Stimulated activated CD4-positive, alpha-beta T cell treated with anti-CD3 and anti-CD28 coated beads, Interleukin-15, amount 100 ng/mL, for 24 hours (primary cell): ENCODE results near the gene PREX1.
A peak's percentile ranks its signal among the peaks of the same experiment; 100 is the strongest.
"Not testable (repeated sequence)": the region's sequence is repeated elsewhere in the genome, so short reads cannot be mapped to it uniquely, and the experiment has no call there.

Experiments
- DNase-seq: peaks from one replicate; pipeline ENCODE4 v3.0.0-alpha.2; 2020

Gene PREX1

DNA sequence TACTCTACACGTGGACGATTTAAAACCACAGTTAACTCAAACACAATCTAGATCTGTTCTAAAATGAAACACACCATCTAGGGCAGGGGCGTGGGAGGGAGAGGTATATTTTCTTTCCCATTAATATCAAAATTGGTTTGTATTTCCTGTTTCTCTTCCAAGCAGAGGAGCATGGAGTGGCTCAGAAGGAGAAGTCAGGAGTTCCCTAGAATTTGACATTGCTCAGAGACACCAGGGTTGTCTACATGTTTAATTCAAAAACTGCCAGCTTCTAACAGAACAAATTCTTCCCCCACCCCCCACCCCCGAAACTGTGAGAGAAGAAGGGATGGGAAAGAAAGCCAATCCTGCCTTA is 2.3 kb downstream of the PREX1 start:
- DNase-seq: no peak

DNA sequence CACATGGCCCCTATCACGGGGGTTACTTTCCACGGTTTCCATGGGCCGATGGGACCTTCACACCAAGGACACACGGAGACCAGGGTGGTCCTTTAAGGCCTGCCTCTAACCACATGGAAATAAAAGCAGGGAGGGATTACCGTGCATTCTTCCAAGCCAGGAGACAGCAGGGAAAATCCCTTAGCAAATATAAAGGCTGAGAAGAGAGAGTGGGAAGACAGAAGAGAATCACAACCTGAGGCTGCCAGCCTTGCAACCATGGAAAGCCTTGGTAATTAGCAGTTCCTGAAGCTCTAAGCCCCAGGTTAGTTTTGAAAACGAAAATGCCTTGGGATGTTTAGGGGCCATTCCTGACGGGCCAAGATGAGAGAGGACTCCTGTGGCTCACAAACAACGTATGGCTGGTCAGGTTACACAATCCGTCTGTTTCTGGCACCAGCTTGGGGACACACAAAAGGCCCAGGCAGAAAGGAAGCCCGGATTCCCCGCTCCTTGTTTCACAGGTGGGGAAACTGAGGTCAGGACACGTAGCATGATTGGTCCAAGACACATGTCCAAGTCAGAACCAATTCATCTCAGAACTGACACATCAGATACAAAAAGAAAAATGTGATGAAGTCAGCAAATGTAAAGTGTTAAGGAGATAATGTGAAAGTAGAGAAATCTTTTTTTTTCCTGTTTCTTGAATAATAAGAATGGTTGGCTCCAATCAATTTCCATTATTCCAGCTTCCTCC is 2.8 kb downstream of the PREX1 start:
- no peak for DNase-seq

DNA sequence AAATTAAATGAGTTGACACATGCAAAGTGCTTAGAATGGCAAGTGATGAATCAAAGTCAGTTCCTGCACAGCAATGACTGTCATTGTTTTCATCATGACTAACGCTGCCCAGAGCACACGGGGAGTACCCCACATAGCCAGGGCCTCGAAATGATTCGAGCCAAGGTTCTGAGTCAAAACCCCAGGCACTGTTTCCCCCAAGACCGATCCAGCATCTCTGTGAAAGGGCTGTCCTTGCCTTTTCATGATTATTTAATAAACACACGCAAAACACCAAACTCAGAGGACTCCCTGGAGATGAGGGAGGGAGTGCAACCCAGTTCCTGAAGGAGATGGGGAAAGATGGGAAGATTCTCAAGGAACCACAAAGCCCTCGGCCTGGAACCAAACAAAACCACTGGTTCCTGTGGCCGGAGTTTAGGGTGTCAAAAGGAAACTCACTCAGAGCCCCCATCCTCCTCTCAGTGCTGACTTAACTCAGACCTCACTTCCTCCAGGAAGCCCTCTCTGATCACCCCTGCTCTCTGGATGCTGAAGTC is 3.8 kb downstream of the PREX1 start:
- peak; percentile 78 for DNase-seq

DNA sequence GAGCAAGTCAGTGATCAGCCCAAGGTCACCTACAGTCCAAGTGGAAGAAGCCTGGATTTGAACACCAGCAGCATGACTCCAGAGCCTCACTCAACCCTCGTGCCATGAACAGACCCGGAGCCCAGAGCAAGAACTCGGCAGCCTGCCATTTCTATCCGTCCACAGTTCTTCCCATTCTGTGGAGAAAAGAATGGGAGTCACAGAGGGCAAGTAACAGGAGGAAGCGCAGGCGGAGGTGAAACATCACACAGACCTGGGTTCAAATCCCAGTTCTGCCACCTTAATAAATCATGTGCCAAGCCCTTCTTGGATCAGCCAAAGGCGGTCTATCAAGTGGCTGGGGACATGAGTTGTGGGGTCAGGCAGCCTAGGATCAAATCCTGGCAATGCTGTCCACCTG is 4.3 kb downstream of the PREX1 start:
- no peak for DNase-seq

DNA sequence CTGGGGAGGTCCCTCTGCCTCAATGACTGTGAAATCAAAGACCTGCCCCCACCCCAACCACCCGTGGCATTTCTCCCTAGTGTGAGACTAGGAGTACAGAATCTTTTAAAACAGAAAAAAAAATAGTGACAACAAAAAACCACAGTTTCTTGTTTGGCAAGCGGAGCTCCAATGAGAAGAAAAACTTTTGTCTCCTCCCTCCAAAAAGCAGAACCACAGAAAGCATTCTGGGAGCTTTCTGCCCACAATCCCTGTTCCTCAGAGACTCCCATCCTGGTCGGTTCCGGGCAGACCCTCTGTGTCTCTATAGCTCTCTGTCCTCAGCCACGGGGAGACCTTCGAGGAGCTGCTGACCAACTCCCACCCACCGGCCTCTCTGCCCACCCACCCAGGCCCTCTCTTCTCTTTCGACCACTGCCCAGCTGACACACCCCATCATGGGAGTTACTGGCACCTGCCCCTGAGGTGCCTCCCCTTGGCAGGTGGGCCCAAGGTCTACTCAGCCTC is 4.9 kb downstream of the PREX1 start:
- DNase-seq: no peak

DNA sequence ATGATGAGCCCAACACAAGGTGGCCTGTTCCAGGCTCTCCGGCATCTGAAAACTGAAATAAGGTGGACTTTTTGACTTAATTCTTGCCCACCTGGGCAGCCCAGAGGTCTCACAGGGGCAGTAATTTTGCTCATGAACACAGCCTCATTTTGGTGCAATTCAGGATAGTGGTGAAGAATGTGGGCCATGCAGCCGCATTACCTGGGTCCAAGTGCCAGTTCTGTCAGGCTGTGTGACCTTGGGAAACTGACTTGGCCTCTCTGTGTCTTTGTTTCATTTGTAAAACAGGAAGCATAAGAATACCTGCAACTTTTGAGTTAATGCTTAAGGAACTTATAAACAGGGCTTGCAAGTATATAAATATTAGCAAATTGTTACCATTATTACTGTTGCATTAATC is 5.6 kb downstream of the PREX1 start:
- no peak for DNase-seq

DNA sequence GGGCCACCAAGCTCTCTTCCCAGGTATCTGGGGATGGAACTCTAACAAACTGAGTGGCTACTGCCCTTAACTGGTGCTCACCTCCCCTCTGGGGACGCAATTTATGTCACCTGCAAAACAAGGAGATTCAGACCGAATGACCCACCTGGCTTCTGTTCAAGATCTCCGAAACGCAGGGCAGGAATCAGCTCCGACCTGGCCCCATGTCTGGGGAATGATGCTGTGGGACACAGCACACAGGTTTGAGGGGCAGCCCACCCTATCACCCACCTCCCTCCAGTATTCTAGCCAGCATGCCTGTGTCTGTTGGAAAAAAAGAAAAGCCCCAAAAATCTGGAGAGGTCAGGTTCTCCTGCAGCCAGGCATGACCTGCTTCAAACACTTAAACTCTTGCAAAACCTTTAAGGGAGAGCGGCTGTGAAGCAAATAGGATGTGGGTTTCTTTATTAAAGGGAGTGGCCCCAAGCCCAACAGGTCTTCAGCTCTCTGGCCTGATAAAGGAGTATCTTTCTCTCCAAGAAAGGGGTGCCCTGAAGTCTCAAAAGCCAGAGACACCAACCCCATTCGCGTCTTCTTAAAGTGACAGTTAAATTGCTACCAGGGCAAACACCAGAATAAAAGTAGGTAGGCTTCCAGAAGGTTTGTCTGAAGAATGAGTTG is 6.4 kb downstream of the PREX1 start:
- no peak for DNase-seq

DNA sequence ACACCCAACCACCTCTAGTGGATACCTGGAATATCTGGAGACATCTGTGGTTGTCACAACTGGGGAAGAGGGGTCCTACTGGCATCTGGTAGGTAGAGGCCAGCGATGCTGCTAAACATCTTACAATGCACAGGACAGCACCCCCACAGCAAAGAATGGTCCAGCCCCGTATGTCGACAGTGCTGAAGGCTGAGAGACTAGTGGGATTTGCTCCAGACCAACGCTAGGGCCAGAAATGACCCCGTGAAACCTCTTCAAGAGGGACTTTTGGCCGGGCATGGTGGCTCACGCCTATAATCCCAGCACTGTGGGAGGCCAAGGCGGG is 7.2 kb downstream of the PREX1 start:
- no peak for DNase-seq

DNA sequence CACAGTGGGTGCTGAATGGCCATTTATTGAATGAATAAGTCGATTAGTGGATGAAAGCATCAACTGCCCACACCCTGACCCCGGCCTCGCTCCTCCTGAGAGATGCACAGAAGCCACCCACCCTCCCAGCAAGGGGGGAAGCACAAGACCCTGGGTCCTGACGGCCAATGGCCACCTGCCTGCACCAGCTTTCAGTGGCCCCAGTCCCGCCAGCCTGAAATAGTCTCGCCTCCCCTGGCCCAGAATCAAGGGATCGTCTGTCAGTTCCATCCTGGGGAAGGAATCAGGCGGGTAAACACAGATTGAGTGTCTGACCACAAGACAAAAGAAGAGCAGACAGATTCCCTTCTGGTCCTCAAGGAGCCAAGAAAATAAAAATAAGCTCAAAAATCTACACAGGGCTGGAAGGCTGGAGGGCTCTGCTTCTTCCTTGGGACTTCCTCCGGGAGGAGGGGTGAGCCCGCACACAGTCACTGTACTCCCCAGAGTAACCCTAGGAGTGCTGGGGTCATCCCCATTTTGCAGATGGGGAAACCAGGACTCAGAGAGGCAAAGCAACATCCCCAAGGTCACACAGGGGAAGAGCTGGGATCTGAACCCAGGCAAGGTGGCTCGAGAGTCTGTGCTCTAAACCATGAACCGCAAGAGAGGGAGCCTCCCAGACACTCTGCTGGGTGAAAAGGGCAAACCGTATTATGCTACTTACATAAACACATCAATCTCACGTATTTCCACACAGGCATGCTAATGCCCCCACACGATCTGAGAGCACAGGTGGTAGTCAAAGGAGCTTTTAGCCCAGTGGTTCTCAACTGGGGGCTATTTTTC is 7.8 kb downstream of the PREX1 start:
- peak; percentile 15 for DNase-seq

DNA sequence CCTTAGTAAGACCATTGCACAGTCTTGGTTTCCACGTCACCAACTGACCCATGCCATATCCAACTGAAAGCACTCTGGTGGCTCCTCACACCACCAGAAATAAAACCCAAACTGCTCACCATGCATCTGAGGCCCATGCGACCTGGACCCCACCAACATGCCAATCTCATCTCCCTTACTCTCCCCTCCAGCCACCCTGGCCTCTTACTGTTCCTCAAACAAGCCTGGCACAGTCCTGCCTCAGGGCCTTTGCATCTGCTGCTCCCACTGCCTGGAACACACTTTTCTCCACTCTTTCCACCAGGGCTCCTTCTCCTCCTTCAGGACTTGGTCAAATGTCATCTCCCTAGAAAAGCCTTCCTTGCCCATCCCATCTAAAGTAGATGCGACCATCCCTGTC is 8.7 kb downstream of the PREX1 start:
- DNase-seq: no peak

DNA sequence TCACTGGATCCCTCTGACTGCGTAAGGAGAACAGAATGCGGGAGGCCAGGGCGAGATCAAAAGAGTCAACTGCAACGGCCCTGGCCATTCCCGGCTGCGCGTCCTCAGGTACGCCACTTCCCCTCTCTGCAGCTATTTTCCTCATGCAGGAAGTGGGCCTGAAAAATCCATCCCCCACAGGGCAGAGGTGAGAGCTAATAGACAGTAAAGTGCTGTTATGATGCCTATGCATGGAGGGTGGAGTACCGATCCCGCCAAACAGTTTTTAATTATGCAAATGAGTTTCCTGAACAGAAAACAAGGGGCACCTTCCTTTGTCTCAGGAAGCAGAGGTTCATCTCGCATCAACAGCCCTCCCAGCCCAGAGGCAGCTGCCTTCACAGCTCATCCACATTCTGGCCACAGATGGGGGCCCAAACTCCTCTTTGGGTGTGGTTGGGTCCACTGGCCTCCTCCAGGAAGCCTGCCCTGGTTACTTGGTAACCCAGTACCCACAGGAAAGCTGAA is 9.3 kb downstream of the PREX1 start:
- peak; percentile 41 for DNase-seq

DNA sequence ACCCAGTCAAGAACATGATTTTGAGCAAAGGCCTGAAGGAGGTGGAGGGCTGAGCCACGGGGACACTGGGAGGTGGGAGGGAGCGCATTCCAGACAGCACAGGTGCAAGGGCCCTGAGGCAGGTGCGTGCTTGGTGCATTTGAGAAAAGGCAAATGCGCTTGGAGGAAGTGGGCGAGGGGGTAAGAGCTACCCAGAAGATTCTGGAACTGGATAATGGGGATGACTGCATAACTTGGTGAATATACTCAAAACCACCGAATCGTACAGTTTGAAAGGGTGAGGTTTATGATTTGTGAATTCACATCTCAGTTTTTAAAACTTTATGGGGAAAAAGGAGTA is 9.8 kb downstream of the PREX1 start:
- DNase-seq: no peak

DNA sequence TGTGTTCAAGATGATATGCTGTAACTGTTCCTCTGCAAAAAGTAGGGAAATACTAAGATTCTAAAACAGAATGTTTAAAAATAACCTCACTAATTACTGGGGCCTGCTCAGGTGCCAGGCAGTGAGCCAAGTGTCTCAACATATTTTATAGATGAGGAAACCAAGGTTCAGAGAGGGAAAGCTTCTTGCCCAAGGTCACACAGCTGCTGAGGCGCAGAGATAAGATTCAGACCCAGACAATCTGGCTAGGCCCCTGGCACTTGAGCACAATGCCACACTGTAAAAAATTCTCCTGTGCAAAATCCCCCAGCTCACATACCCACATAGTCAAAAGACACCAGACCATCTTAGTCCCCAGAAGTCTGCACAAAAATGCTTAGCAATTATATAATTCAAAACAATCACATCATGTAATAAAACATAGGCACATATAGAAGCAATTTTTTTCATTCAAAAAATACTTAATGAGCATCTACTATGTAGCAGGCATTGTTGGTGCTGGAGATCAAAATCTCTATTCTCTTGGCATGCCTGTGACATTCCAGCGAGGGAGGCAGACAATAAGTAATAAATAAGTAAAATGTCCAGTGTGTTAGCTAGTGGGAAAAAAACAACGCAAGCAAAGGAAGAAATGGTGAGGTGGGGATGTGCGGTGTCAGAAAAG is 10.3 kb downstream of the PREX1 start:
- DNase-seq: no peak

DNA sequence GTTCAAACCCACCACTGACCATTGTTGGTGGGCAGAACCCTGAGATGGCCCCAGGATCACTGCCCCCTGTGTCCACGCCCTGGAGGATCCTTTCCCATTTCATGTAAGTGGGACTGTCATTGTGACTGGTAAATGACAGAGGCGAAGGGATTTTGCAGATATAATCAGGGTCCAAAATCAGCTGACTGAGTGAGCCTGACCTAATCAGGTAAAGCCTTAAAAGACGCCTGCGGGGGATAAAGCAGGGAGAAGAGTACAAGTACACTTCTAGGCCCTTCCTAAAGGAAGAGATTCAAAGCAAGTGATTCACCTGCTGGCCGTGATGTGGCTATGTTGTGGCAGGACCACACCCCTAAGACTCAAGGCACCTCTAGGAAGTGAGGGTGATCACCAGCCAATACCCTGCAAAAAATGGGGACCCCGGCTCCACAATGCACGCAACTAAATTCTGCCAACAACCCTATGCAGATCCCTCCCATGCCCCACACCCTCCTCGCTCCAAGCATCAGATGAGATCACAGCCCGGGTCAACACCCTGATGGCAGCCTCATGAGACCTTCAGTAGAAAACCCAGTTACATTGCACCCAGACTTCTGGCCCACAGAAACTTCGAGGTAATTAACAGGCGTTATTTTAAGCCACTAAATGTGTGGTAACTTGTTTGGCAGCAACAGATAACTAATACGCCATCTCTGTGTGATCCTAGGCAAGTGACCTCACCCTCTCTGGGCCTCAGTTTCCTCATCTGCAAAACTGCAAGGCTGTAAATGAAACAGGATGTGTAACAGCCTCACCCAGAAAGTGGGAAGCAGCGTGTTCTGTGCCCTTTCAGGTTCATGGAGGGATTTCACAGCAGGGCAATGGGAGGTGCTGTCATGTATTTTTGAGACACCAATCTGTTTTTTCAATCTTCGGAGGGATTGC is 11.3 kb downstream of the PREX1 start:
- peak; percentile 15 for DNase-seq

DNA sequence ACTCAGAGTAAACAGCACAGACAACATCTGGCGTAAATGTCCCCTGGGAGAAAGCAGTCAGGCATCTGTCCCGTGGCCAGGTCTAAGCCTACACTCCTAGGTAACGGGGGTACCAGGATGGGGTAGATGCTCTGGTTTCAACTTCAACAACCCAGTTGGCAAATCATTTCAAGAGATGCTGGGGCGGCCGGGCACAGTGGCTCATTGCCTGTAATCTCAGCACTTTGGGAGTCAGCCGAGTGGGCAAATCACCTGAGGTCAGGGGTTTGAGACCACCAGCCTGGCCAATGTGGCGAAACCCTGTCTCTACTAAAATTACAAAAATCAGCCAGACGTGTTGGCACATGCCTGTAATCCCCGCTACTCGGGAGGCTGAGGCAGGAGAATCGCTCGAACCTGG is 12.3 kb downstream of the PREX1 start:
- no peak for DNase-seq

DNA sequence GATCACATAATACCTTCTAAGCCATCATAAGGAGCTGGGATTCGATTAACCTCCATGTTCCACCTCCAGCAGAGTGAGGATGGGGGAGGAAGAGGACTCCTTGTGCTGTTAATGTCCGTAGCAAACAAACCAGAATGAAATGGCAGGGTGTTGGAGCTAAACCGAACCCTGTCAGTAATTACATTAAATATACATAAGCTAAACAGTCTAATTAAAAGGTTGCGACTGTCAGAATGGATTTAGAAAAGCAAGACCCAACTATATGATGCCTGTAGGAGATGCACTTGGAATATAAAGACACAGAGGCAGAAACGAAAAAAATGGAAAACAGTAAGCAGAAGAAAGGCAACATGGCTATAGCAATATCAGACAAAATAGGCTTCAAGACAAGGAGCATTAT is 13.2 kb downstream of the PREX1 start:
- DNase-seq: no peak

DNA sequence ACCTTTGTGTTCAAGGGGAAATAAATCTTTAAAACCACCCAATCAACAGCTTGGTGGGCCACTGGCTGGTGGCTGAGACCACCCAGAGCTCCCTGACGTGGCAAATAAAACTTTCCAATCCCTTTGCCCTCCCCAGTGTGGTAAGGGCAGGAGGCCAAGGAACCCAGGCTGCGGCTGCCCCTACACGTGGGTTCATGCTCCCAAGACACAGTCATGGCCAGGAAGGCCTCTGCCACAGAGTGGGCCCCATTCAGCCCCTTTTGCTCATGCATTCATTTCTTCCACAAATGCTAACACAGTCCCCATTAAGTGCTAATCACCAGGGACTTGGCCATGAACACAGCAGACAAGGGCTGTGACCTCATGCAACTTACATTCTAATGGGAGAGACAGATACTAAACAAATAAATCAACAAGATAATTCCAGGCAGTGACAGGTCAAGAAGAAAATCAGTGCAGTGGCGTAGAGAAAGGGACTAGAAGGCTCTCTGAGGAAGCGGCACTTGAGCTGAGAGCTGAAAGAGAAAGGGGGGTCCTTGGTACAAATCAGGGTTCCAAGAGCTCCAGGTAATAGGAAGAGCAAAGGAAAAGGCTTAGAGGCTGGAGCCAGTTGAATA is 13.8 kb downstream of the PREX1 start:
- no peak for DNase-seq

DNA sequence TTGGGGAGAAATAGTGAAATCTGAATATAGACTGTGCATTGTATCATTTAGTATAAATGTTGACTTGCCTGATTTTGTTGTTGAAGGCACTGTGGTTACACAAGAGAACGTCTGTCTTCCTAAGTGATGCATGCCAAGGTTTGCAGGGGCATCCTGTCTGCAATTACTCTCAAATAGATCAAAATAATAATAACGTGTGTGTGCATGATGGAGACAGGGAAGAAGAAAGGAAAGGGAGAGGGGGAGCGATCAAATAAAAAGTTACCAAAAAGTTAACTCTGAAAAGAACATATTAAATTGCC is 14.4 kb downstream of the PREX1 start:
- no peak for DNase-seq

DNA sequence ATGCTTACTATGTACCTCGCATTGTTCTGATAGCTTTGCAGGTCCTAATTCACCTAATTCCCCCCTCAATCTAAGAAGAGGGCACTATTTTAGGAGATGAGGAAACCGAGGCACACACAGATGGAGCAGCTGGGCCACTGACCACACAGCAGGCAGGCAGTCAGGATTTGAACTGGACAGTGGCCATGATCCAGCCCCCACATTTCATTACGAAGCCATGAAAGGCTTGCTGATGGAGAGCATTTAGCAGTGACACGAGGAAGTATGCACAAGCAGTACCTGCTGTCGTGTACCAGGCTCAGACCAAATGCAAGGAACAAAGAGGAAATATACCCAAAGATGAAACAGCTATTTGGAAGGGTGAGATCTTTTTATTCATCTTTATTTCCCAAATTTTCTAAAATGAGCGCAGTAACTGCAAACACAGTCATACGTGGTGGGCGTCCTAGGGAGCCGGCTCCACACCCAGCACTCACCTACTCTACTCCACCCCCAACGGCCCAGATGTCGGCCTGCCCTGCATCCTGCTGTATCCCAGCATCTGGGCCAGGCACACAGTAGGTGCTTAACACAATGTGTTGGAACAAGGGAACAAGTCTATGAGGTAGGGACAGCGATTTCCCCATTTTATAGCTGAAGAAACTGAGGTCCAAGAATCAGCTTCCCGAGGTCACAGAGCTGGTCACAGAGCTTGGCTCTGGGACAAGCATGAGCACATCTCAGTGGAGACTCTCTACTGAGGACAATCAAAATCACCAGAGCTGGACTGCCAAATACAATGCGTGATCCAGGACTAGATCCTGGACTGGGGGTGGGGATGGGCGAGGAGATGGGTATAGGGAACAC is 15.0 kb downstream of the PREX1 start:
- no peak for DNase-seq

DNA sequence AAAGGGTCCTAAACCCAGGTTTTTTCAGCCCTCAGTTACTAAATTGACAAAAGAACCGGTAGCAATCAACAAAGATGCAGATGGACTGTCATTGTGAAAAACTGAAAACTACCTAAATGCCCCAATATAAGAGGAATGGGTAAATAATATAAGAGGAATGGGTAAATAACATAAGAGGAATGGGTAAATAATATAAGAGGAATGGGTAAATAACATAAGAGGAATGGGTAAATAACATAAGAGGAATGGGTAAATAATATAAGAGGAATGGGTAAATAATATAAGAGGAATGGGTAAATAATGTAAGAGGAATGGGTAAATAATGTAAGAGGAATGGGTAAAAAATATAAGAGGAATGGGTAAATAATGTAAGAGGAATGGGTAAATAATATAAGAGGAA is 15.7 kb downstream of the PREX1 start:
- DNase-seq: not testable (repeated sequence)

DNA sequence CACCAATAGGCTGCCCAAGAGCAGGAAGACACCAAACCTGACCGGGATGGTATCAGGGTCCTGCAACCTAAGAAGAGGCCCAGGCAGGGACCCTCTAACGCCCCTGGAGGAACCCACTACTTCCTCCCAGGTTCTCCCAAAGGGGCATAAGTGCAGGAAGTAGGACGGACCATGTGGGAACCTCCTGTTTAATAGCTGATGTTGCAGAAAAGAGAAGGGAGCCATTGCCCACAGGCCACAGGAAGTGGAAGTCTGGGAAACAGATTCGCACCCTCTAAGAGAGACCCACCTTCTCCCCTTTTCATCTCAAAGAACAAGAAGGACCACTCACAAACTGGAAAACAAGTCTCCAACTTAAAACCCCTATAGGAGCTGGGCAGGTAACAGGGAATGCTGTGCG is 18.1 kb downstream of the PREX1 start:
- no peak for DNase-seq
